HG03520 (cell line): ENCODE measurements around the gene PPP1R12A.
"Not testable (repeated sequence)": the region's sequence is repeated elsewhere in the genome, so short reads cannot be mapped to it uniquely, and the experiment has no call there.

Experiments
- ATAC-seq: cut with Tn5 transposase; IDR thresholded peaks from one replicate; pipeline ENCODE4 v1.9.1; 2021; ENCODE audit warnings: mild to moderate bottlenecking, moderate library complexity; ENCODE audit not compliant: unreplicated experiment

PPP1R12A gene

GRCh38 chr12:79844693-79845092 is 90.2 kb downstream of the PPP1R12A start:
- ATAC-seq, result no peak

GRCh38 chr12:79843978-79844377 is 90.9 kb downstream of the PPP1R12A start:
- no peak for ATAC-seq

GRCh38 chr12:79842630-79843029 is 92.3 kb downstream of the PPP1R12A start:
- ATAC-seq, result no peak

GRCh38 chr12:79841878-79842265 is 93.0 kb downstream of the PPP1R12A start:
- ATAC-seq, result no peak

GRCh38 chr12:79841248-79841877 is 93.5 kb downstream of the PPP1R12A start:
- no peak for ATAC-seq

GRCh38 chr12:79838359-79838758 is 96.5 kb downstream of the PPP1R12A start:
- ATAC-seq, result no peak

GRCh38 chr12:79837575-79837974 is 97.3 kb downstream of the PPP1R12A start:
- no peak for ATAC-seq

- ATAC-seq, result no peak
Observed at GRCh38 chr12:79835377-79835843, 99.5 kb downstream of the PPP1R12A start.

GRCh38 chr12:79834712-79835376 is 100.1 kb downstream of the PPP1R12A start:
- no peak for ATAC-seq

- no peak for ATAC-seq
Observed at GRCh38 chr12:79830440-79830839, 104.5 kb downstream of the PPP1R12A start.

- ATAC-seq, result no peak
Observed at GRCh38 chr12:79828924-79829323, 106.0 kb downstream of the PPP1R12A start.

GRCh38 chr12:79827484-79827883 is 107.4 kb downstream of the PPP1R12A start:
- no peak for ATAC-seq

GRCh38 chr12:79826267-79827128 is 108.4 kb downstream of the PPP1R12A start:
- ATAC-seq, result no peak

GRCh38 chr12:79822475-79822874 is 112.4 kb downstream of the PPP1R12A start:
- ATAC-seq, result no peak

GRCh38 chr12:79818856-79819255 is 116.0 kb downstream of the PPP1R12A start:
- no peak for ATAC-seq

- ATAC-seq, result not testable (repeated sequence)
Observed at GRCh38 chr12:79784366-79785065, 150.4 kb downstream of the PPP1R12A start.

GRCh38 chr12:79782172-79782900 is 152.6 kb downstream of the PPP1R12A start:
- ATAC-seq, result no peak

GRCh38 chr12:79778802-79779448 is 156.0 kb downstream of the PPP1R12A start:
- no peak for ATAC-seq

GRCh38 chr12:79776111-79776510 is 158.8 kb downstream of the PPP1R12A start:
- ATAC-seq, result no peak
